Endothelial cell of umbilical vein (primary cell): Measurements from ENCODE around the gene KCNMB4. TPM values are rescaled to one million over a fixed set of nuclear protein-coding genes. Genes with fewer than 3 reads are reported as not detected.

Experiments used
- BruUV-seq: library from RNA; stranded (reverse); fragments of 400-500 nt; replicated peaks from 2 replicates; lab custom pipeline; 2021; lab: Mats Ljungman, UMichigan
- CTCF ChIA-PET: fragments of 300-600, 350-600 bp; sonication (Branson Sonifier 250); formaldehyde crosslinking; loops from one replicate; lab custom pipeline; 2021; ENCODE audit warnings: antibody characterized with exemption, inconsistent platforms; lab: Charles Lee
- POLR2A ChIA-PET: fragments of 300-600, 350-600 bp; sonication (Branson Sonifier 250); formaldehyde crosslinking; loops from one replicate; lab custom pipeline; 2021; ENCODE audit warnings: antibody characterized with exemption, inconsistent platforms; lab: Charles Lee
- DNase-seq: peaks from one replicate; pipeline ENCODE4 v3.0.0-alpha.2; 2011; ENCODE audit warnings: low read depth, low spot score
- FAIRE-seq: peaks from 2 replicates; lab custom pipeline; 2011; peaks lifted over from hg19 to GRCh38; lab: Jason Lieb, UNC
- H2AFZ ChIP-seq: 2 replicates; pipeline ENCODE4 v1.6.0; 2012; ENCODE audit warnings: low read depth, low read length, control low read depth, inconsistent platforms
- H3K27ac ChIP-seq: 2 replicates; pipeline ENCODE4 v1.5.1; 2011; ENCODE audit warnings: low read depth, mild to moderate bottlenecking, control low read depth, low read length, moderate library complexity; ENCODE audit not compliant: insufficient read depth
- H3K27me3 ChIP-seq, 2 experiments: 2 replicates each; pipeline versions ENCODE4 v1.6.0 to v1.6.1; 2011; ENCODE audit warnings: low read length in 2 of 2, mixed read lengths in 1 of 2; ENCODE audit not compliant: control insufficient read depth in 2 of 2, insufficient read depth in 2 of 2
- H3K36me3 ChIP-seq, 2 experiments: 2 replicates in 1 of 2; 3 replicates in 1 of 2; pipeline ENCODE4 v1.5.1; 2011; ENCODE audit warnings: low read length in 2 of 2, mild to moderate bottlenecking in 1 of 2, moderate library complexity in 1 of 2; ENCODE audit not compliant: control insufficient read depth in 2 of 2, insufficient read depth in 2 of 2; ENCODE audit errors: extremely low read depth in 1 of 2
- H3K4me1 ChIP-seq: 3 replicates; pipeline ENCODE4 v1.5.1; 2011; ENCODE audit warnings: mild to moderate bottlenecking, low read length; ENCODE audit not compliant: control insufficient read depth, insufficient read depth; ENCODE audit errors: extremely low read depth
- H3K4me2 ChIP-seq: 2 replicates; pipeline ENCODE4 v1.6.1; 2011; ENCODE audit warnings: low read length, control low read depth, mixed read lengths; ENCODE audit not compliant: insufficient read depth
- H3K4me3 ChIP-seq, 3 experiments: fragments of 200-600 bp in 1 of 3; sonication (generic), shearing (Covaris generic) in 1 of 3; replicated peaks in 1 of 3; 2 replicates each; pipeline ENCODE4 v1.5.1; 2011 to 2016; ENCODE audit warnings: control low read depth in 3 of 3, low read length in 3 of 3, mild to moderate bottlenecking in 2 of 3, inconsistent platforms in 1 of 3, low read depth in 1 of 3, moderate library complexity in 1 of 3; ENCODE audit not compliant: insufficient read depth in 1 of 3
- H3K79me2 ChIP-seq: 2 replicates; pipeline ENCODE4 v1.6.0; 2012; ENCODE audit warnings: low read length, inconsistent platforms; ENCODE audit not compliant: control insufficient read depth, insufficient read depth
- H3K9ac ChIP-seq: replicated peaks from 2 replicates; pipeline ENCODE3; 2011; ENCODE audit warnings: low read length, control low read depth; ENCODE audit not compliant: insufficient read depth; ENCODE audit errors: extremely low read depth
- H3K9me1 ChIP-seq: replicated peaks from 3 replicates; pipeline ENCODE4 v1.6.0; 2011; ENCODE audit warnings: mild to moderate bottlenecking, low read length; ENCODE audit not compliant: control insufficient read depth, insufficient read depth; ENCODE audit errors: extremely low read depth
- H3K9me3 ChIP-seq: replicated peaks from 2 replicates; pipeline ENCODE4 v1.5.1; 2012; ENCODE audit warnings: low read length, inconsistent platforms; ENCODE audit not compliant: control insufficient read depth, insufficient read depth
- H4K20me1 ChIP-seq: replicated peaks from 2 replicates; pipeline ENCODE3; 2011; ENCODE audit warnings: mild to moderate bottlenecking, low read length; ENCODE audit not compliant: control insufficient read depth, insufficient read depth; ENCODE audit errors: extremely low read depth
- CTCF ChIP-seq, 2 donors: IDR thresholded peaks; 1 replicate in 1 of 2; 2 replicates in 1 of 2; pipeline ENCODE4 v1.5.1; 2011; ENCODE audit warnings: low read length in 2 of 2, mild to moderate bottlenecking in 2 of 2, moderate library complexity in 2 of 2, control low read depth in 1 of 2, inconsistent platforms in 1 of 2, low read depth in 1 of 2; ENCODE audit not compliant: insufficient read depth in 1 of 2; ENCODE audit errors: extremely low read depth in 1 of 2
- EZH2 ChIP-seq: IDR thresholded peaks from 2 replicates; pipeline ENCODE4 v1.6.1; 2012; ENCODE audit warnings: borderline replicate concordance, low read depth, mild to moderate bottlenecking, moderate library complexity, low read length, inconsistent platforms; ENCODE audit not compliant: severe bottlenecking
- FOS ChIP-seq: IDR thresholded peaks from 2 replicates; pipeline ENCODE4 v1.6.1; 2011; ENCODE audit warnings: mild to moderate bottlenecking, low read length, moderate library complexity, borderline replicate concordance; ENCODE audit not compliant: insufficient read depth
- GATA2 ChIP-seq: IDR thresholded peaks from 2 replicates; pipeline ENCODE4 v1.7.0; 2011; ENCODE audit warnings: low read depth, mild to moderate bottlenecking, moderate library complexity, mixed read lengths, low read length; ENCODE audit not compliant: insufficient read length, insufficient read depth
- JUN ChIP-seq: IDR thresholded peaks from 2 replicates; pipeline ENCODE4 v1.6.1; 2011; ENCODE audit warnings: borderline replicate concordance, low read depth; ENCODE audit not compliant: insufficient read length, insufficient read depth
- MYC ChIP-seq: IDR thresholded peaks from one replicate; pipeline ENCODE4 v1.6.1; 2011; ENCODE audit warnings: mild to moderate bottlenecking, low read depth, low read length
- POLR2A ChIP-seq: IDR thresholded peaks from 2 replicates; pipeline ENCODE4 v1.6.1; 2012; ENCODE audit warnings: low read depth, mild to moderate bottlenecking, control low read depth, low read length
- POLR2AphosphoS5 ChIP-seq: IDR thresholded peaks from 2 replicates; pipeline ENCODE4 v1.6.1; 2012; ENCODE audit warnings: low read depth, mild to moderate bottlenecking, control low read depth, low read length, moderate library complexity; ENCODE audit not compliant: insufficient read depth
- dilution Hi-C: fragments of 300-500 bp; cut with MboI; formaldehyde crosslinking; loops from one replicate; pipeline ENCODE4 v1.15.0; 2019; ENCODE audit warnings: low sequenced_read_pairs; ENCODE audit not compliant: extremely low pct_ligation_motif_present
- intact Hi-C: fragments of 100-400 bp; cut with micrococcal nuclease; formaldehyde crosslinking; loops from one replicate; pipeline ENCODE4 v1.10.0; 2022
- polyA plus RNA-seq, 4 experiments: library from polyadenylated mRNA; depleted of rRNA in 3 of 4; stranded (reverse) in 3 of 4; unstranded in 1 of 4; fragments of >200 nt; gene quantifications; 2 replicates each; pipeline versions ENCODE4 v1.2.1 to v1.2.3, GENCODE V29; 2011 to 2012; ENCODE audit warnings: missing spikeins in 1 of 4
- small RNA-seq: library from RNA; depleted of rRNA; stranded (forward); fragments of <200 nt; gene quantifications from one replicate; pipeline ENCODE3, GENCODE V24; 2012; ENCODE audit warnings: low replicate concordance, low read depth; ENCODE audit not compliant: insufficient read depth, insufficient read length
- total RNA-seq: library from RNA; stranded (reverse); gene quantifications from 2 replicates; pipeline ENCODE4 v1.2.3, GENCODE V29; 2021
- TF ChIP-seq, protein P1 (sequence below): IDR thresholded peaks from 2 replicates; pipeline ENCODE4 v1.6.1; 2011; ENCODE audit not compliant: insufficient read depth, insufficient read length

Gene KCNMB4
- total and polyA plus RNA-seq, 2 donors (not counting 3 experiments of a cell fraction or from before 2014, with no cell fraction given) = 0.97 to 2.0 TPM

GRCh38 chr12:70482764-70483163, 116.7 kb downstream of the KCNMB4 start:
- no peaks in the 10 kb centered on the region for H3K4me1 ChIP-seq
- BruUV-seq = no TSS peak
- no peak overlapping the region for H3K9ac ChIP-seq
- no peaks in the 10 kb centered on the region for H3K79me2 ChIP-seq
- no peaks in the 10 kb centered on the region for H3K9me3 ChIP-seq
- no peak overlapping the region for H3K4me2 ChIP-seq
- peaks cover 2% of the 10 kb centered on the region in 2 experiments for H3K27me3 ChIP-seq
- H3K27ac ChIP-seq = no peak overlapping the region
- dilution Hi-C loops = no loop called here
- DNase-seq (no peak), FAIRE-seq (no peak)
- no peak overlapping the region for H3K4me3 ChIP-seq
- H2AFZ ChIP-seq = no peak overlapping the region
- H3K9me1 ChIP-seq = no peaks in the 10 kb centered on the region
- H4K20me1 ChIP-seq = no peaks in the 10 kb centered on the region
- H3K36me3 ChIP-seq = no peaks in the 10 kb centered on the region
- no peak for TF ChIP-seq POLR2AphosphoS5
- no peak for TF ChIP-seq GATA2
- TF ChIP-seq EZH2 = no peak
- no peak for TF ChIP-seq POLR2A
- TF ChIP-seq, protein P1, sequence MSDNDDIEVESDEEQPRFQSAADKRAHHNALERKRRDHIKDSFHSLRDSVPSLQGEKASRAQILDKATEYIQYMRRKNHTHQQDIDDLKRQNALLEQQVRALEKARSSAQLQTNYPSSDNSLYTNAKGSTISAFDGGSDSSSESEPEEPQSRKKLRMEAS = no peak
- TF ChIP-seq MYC = no peak
- no peak for TF ChIP-seq FOS
- TF ChIP-seq JUN = no peak
- no peak for TF ChIP-seq CTCF (IDR thresholded peaks at IDR 0.05; ENCODE audit: extremely low read depth in 1 of 2, insufficient read depth in 1 of 2, low read depth in 1 of 2, low read length in 2 of 2)
- CTCF ChIA-PET = no interaction called here
- intact Hi-C loops = no loop called here
- POLR2A ChIA-PET = no interaction called here

Small RNA genes within 50 kb of the gene (small RNA-seq; reads per million reads assigned to genes)
- gene RNU4-65P = not detected

Other genes with a start within 250 kb of the KCNMB4 start
- gene CNOT2, start 122.9 kb upstream of the KCNMB4 start, total RNA-seq = 79.1 and 79.7 TPM in 2 replicates
- 51.0 and 52.2 TPM in 2 replicates for gene CNOT2, start 122.9 kb upstream of the KCNMB4 start, polyA plus RNA-seq